ENCODE results near the gene GULP1. TPM values are rescaled to one million over a fixed set of nuclear protein-coding genes. Genes with fewer than 3 reads are reported as not detected.

GULP1 gene
- polyA plus RNA-seq, 4 donors, result 55.8 to 64.3 (median 60.8) TPM

- DNase-seq (ENCODE audit: low read depth in 4 of 4, low spot score in 2 of 4), result no peak
Measured at GRCh38 chr2:188365058-188365641, 73.5 kb downstream of the GULP1 start.

DNA sequence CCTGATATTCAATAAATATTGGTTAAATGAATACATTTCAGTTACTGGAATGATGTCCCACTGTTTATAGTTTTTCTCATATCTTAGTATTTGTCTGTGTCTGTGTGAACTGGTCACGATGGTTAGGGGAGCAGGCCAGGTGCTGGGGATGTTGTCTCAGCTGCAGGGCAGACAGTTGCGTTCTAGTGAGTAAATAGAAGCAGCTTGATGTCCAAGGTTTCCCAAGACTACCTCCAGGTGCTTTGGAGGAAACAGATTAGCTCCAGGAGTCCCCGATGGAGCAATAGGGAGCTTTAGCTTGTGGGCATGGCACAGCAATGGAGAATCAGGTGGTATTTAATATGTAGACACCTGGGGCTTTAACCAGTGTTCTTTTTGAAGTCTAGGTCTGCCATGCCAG, 75.5 kb downstream of the GULP1 start:
- DNase-seq (ENCODE audit: low read depth in 4 of 4, low spot score in 2 of 4), result no peak

- DNase-seq (ENCODE audit: low read depth in 4 of 4, low spot score in 2 of 4), result no peak
Measured at GRCh38 chr2:188369365-188369764, 77.7 kb downstream of the GULP1 start.

GRCh38 chr2:188378371-188378950, 86.8 kb downstream of the GULP1 start:
- no peak for DNase-seq (ENCODE audit: low read depth in 4 of 4, low spot score in 2 of 4)

GRCh38 chr2:188379748-188380147, 88.1 kb downstream of the GULP1 start:
- DNase-seq (ENCODE audit: low read depth in 4 of 4, low spot score in 2 of 4), result no peak

DNA sequence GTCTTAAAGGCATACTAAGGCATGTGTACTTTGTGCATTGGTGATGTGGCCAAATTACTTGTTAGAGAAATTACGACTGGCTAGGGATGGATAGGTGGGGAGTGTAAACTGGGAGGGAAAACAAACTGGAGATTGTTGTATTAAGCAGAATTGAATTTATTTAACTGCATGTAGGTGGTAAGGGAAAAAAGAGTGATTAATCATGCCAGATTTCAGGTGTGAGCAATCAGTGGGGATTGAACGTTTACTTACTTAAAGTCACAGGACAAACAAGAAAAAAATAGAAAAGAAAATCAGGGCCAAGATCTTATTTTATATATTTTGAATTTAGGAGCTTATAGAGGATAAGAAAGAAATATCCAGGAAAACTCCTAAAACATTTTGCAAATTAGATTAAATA, 88.6 kb downstream of the GULP1 start:
- DNase-seq (ENCODE audit: low read depth in 4 of 4, low spot score in 2 of 4), result no peak

GRCh38 chr2:188381614-188382013, 89.9 kb downstream of the GULP1 start:
- no peak for DNase-seq (ENCODE audit: low read depth in 4 of 4, low spot score in 2 of 4)

DNA sequence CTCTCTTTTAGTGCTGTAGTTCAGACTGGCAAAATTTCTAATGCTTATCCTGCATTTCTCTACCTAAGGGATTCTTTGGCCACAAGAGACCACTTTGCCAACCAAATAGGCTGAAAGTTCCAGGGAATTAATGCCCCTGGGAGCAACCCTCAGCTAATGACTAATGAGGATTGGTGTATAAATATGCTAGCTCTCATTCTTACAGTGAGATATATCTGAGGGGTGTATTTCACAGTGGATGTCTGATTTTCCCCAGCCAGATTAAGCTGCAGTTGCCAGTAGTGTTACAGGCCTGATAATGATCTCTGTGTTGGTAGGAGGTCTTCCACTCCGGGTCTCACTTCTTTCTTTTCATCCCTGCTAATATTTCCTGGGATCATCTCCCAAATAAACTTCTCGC, 90.4 kb downstream of the GULP1 start:
- DNase-seq (ENCODE audit: low read depth in 4 of 4, low spot score in 2 of 4), result no peak

DNA sequence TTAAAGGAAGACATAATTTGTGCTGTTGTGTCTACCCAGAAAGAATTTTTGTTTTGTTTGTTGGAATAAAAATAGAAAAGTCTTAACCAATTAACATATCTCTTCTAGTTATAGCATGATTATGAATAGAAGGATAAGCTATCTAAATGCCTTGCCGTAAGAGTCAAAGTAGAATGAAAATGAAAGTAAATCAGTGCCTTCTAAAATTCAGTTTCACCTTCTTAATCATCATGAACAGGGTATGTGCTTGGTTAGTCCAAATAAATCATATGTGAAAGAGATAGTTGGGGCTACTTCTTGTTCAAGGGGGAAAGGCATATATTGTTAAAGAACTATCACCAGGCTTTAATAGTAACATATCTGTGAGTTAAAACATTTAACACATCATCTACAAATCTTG, 91.5 kb downstream of the GULP1 start:
- DNase-seq (ENCODE audit: low read depth in 4 of 4, low spot score in 2 of 4), result no peak

GRCh38 chr2:188385857-188386256, 94.2 kb downstream of the GULP1 start:
- no peak for DNase-seq (ENCODE audit: low read depth in 4 of 4, low spot score in 2 of 4)

- DNase-seq (ENCODE audit: low read depth in 4 of 4, low spot score in 2 of 4), result no peak
Measured at GRCh38 chr2:188388831-188389230, 97.2 kb downstream of the GULP1 start.

DNA sequence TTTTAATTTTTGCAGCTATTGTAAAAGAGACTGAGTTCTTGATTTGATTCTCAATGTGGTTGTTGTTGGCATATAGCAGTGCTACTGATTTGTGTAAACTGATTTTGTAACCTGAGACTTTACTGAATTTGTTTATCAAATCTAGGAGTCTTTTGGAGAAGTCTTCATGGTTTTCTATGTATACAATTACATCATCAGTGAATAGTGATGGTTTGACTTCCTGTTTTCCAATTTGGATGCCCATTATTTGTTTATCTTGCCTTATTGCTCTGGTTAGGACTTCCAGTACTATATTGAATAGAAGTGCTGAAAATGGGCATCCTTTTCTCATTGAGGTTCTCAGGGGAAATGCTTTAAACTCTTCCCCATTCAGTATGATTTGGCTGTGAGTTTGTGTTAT, 99.7 kb downstream of the GULP1 start:
- DNase-seq (ENCODE audit: low read depth in 4 of 4, low spot score in 2 of 4), result no peak

DNA sequence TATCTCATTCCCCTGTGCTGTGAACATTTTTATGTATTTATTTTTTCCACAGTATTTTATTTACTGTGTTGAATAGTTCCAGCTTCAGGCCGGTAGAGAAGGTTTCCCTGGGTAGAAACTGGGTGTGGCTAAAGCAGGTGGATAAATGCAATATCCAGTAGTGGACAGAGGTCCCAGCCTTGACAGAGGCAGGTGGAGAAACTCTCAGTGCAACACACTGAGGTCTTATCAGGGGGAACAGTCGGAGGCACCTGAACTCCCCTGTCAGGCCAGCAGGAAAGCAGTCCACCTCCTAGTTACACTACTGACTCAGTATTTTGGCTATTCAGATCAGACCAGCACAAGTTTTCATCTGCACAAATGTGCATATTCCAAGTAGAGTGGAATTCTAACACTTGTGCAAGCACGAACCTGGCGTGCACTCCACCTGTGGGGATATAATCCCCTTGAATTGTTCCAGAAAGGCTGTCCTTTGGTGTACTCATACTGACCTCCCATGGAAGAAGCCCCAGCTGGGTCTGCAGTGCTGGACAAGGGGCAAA, 103.3 kb downstream of the GULP1 start:
- DNase-seq (ENCODE audit: low read depth in 4 of 4, low spot score in 2 of 4), result no peak

DNA sequence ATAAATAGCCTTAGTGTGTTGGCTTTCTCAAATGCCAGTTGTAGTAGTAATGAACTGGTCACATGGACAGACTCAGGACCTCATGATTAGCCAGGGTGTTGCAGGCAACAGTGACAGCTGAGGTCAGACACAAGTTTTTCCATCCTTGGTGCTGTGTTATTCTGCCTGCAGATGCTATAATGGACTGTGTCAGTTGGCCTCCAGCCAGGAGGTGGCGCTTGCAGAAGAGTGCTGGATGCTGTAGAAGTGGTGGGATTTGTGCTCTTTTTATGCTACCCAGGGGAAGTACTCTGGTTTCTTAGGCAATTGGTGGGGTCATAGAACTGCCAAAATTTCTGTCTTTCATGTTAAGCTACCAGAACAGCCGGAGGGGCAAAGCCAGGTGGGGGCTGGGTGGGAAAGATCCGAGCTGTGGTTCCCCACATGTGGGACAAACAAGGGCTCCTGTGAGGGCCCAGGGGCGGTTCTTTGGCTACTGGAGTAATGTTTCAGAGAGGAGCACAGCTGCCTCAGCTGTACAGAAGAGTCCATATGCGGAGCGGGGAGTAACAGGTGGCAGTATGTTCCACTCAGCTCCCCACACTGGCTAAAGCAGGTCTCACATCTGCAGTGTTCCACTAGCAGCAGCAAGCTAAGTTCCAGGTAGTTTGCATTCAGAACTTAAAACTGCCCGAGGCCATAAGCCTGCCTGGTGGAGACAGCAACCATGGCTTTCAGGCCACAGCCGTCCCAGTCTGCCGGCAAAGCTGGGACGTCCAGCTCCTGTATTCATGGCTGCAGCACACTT, 104.4 kb downstream of the GULP1 start:
- no peak for DNase-seq (ENCODE audit: low read depth in 4 of 4, low spot score in 2 of 4)

GRCh38 chr2:188399159-188399558, 107.5 kb downstream of the GULP1 start:
- DNase-seq (ENCODE audit: low read depth in 4 of 4, low spot score in 2 of 4), result no peak

- no peak for DNase-seq (ENCODE audit: low read depth in 4 of 4, low spot score in 2 of 4)
Measured at GRCh38 chr2:188403676-188404075, 112.0 kb downstream of the GULP1 start.

- no peak for DNase-seq (ENCODE audit: low read depth in 4 of 4, low spot score in 2 of 4)
Measured at GRCh38 chr2:188404341-188405004, 112.8 kb downstream of the GULP1 start.

- no peak for DNase-seq (ENCODE audit: low read depth in 4 of 4, low spot score in 2 of 4)
Measured at GRCh38 chr2:188406414-188406813, 114.7 kb downstream of the GULP1 start.

- DNase-seq (ENCODE audit: low read depth in 4 of 4, low spot score in 2 of 4), result no peak
Measured at GRCh38 chr2:188410504-188411235, 119.0 kb downstream of the GULP1 start.

DNA sequence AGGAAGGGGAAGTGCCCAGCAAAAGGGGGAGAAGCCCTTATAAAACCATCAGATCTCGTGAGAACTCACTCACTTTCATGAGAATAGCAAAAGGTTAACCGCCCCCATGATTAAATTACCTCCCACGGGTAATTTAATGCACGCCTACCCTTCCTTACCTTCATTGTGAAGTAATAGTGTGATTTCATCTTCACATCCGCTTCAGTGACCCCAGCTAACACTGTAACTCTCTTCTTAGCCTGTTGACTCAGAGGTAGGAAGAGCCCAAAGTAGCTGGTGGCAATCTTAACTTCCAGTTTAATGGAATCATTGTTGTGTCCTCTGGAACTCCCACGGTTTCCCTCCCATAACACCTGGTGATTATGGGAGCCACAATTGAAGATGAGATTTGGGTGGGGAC, 120.5 kb downstream of the GULP1 start:
- no peak for DNase-seq (ENCODE audit: low read depth in 4 of 4, low spot score in 2 of 4)

GRCh38 chr2:188414411-188414810, 122.7 kb downstream of the GULP1 start:
- no peak for DNase-seq (ENCODE audit: low read depth in 4 of 4, low spot score in 2 of 4)
